SH-SY5Y (cell line): ENCODE results near the gene NUP98.

ENCODE experiments used
- GATA2 ChIP-seq: IDR thresholded peaks from 2 replicates; pipeline ENCODE4 v1.6.1; 2011; ENCODE audit warnings: mild to moderate bottlenecking, low read depth, low read length
- GATA3 ChIP-seq: IDR thresholded peaks from 2 replicates; pipeline ENCODE4 v1.6.1; 2011; ENCODE audit warnings: low read depth, mild to moderate bottlenecking, low read length, moderate library complexity

The NUP98 gene

DNA sequence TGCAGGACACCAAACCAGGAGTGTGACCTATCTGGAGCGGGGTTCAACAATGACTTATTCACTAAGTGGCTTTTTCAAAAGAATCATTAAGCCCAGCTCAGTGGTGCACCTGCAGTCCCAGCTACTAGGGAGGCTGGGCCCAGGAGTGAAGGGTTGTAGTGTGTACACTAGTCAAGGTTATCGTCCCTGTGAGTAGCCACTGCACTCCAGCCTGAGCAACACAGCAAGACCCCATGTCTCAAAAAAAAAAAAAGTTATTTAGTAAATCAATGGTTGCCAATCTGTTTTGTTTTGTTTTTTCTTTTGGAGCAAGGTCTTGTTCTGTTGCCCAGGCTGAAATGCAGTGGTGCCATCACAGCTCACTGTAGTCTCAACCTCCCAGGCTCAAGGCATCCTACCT, 35.5 kb upstream of the NUP98 start:
- TF ChIP-seq GATA2 = no peak

DNA sequence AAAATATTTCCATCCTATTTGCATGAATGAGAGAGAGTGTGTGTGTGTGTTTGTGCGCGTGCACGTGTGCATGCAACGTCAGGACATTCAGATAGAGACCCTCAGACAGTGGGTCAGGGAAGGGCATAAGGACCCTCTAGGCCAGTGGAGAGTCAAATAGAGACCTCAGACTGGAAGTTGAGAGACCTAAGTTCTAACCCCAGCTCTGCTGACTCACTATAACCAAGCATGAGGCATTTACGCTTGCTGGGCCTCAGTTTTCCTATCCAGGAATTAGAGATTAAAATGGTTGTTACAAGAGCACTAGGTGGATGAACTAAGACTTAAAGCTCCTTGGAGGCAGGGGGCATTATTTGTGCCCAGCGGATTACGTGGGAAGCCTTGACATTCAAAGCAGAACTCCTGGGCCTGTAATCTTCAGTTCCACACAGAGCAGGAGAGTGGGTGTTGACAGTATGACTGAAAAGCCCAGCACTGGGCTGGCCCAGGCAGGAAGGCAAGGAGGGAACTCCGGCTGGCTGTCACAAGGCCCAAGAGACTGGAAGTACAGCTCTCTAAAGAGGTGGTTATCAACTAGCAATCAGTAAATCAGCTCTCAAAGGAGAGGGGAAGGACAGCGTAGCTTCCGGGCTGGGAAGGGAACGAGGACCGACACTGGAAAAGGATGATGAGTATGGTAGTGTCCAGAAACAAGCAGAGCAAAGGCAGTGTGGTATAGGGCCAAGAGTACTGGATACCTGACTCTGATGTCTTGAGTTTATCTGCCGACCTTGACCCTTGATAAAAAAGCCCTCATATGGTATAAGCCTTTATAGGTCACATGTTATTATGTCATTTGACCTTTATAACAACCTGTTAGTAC, 34.3 kb upstream of the NUP98 start:
- TF ChIP-seq GATA2 (no peak), GATA3 (no peak)

DNA sequence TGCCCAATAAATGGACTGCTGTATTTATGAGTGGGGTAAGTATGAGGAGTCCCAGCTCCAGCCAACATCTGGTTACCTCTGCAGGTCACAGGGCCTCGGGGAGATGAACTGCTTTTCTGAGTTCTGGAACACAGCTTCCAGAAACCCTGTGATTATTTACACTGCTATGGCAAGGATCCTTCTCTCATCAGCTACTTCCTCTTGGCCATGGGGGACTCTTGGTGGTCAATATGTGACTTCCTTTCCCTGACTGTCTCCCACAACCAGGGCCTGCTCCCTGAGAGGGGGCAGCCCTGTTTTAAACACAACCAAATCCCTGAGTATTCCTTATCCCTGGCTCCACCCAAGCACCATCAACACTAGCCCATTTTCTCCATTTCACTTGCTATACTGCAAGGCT, 33.4 kb upstream of the NUP98 start:
- TF ChIP-seq GATA3 (no peak), GATA2 (no peak)

GRCh38 chr11:3830088-3830487, 32.7 kb upstream of the NUP98 start:
- TF ChIP-seq GATA3 = no peak
- no peak for TF ChIP-seq GATA2

GRCh38 chr11:3827434-3828186, 30.3 kb upstream of the NUP98 start:
- no peak for TF ChIP-seq GATA2
- no peak for TF ChIP-seq GATA3

GRCh38 chr11:3826721-3827120, 29.4 kb upstream of the NUP98 start:
- TF ChIP-seq GATA2 (no peak), GATA3 (no peak)

GRCh38 chr11:3825473-3826154, 28.3 kb upstream of the NUP98 start:
- TF ChIP-seq GATA2 (no peak), GATA3 (no peak)

DNA sequence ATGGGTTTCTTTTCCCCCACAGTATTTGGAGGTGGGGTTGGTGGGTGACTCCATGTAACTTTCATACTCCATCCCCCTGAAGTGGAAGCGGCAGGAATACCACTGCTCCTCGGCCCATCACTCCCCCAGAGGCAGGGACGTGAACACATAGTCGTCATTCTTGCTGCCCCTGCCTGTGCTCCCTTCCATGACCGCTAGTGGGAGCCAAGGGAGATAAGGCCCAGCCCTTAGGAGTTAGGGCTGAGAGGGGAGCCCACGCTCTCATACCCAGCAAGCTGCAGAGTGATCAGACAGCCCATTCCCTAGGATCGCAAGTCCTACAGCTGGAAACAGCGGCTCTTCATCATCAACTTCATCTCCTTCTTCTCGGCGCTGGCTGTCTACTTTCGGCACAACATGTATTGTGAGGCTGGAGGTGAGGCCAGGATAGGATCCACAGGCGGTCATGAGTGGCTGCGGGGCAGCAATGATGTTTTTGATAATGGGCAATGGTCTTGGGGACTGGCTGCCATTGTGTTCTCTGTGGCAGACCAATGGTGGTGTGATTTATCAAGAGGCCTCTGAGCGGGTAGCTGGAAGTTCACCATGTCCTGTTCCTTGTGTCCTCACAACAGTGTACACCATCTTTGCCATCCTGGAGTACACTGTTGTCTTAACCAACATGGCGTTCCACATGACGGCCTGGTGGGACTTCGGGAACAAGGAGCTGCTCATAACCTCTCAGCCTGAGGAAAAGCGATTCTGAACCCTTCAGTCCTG, 27.5 kb upstream of the NUP98 start:
- TF ChIP-seq GATA2 = no peak
- TF ChIP-seq GATA3 = no peak

DNA sequence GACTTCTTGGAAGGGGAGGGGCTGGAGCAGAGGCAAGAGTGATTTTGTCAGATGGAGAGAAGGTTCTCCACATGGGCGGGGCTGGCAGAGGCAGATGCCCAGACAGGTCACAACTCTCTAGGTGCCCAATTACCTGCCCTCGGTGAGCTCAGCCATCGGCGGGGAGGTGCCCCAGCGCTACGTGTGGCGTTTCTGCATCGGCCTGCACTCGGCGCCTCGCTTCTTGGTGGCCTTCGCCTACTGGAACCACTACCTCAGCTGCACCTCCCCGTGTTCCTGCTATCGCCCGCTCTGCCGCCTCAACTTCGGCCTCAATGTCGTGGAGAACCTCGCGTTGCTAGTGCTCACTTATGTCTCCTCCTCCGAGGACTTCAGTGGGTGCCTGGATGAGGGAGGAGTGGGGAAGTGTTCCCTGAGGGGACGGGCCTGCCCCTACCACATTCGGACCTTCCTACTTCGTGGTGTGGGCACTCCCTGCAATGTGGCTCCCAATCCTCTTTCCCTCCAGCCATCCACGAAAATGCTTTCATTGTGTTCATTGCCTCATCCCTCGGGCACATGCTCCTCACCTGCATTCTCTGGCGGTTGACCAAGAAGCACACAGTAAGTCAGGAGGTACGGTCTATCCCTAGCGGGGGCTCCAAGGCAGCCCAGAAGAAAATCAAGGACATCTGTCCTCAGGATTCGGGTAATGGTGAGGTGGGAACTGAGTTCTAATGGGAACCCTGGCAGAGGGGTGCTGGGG, 26.6 kb upstream of the NUP98 start:
- TF ChIP-seq GATA2 (no peak), GATA3 (no peak)

DNA sequence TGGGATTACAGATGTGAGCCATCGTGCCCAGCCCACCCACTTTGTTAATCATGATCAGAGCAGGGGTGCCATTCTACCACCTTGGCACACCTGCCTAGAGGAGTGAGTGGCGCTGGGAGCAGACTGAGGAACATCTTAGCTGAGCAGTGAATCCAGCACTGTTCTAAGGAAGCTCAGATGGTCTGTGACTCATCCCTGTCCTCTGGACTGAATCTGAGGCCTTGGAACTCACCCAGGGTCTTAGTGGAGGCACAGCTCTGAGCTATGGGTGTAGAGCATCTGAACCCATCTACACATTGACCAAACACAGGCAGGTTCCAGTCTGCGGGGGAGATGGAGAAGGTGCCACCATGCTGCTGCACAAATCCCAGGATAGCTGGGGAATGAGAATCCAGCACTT, 25.9 kb upstream of the NUP98 start:
- no peak for TF ChIP-seq GATA2
- no peak for TF ChIP-seq GATA3

DNA sequence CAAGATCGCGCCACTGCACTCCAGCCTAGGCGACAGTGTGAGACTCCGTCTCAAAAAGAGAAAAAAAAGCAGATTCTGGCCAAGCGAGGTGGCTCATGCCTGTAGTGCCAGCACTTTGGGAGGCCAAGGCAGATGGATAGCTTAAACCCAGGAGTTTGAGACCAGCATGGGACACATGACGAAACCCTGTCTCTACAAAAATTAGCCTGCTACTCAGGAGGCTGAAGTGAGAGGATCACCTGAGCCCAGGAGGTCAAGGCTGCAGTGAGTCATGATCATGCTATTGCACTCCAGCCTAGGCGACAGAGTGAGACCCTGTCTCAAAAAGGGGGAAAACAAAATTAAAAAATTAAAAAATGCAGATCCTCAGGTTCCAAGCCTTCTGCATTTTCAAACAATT, 25.0 kb upstream of the NUP98 start:
- no peak for TF ChIP-seq GATA3
- TF ChIP-seq GATA2 = no peak

- TF ChIP-seq GATA3 = no peak
- TF ChIP-seq GATA2 = no peak
These were observed 23.6 kb upstream of the NUP98 start for GRCh38 chr11:3820971-3821370.

DNA sequence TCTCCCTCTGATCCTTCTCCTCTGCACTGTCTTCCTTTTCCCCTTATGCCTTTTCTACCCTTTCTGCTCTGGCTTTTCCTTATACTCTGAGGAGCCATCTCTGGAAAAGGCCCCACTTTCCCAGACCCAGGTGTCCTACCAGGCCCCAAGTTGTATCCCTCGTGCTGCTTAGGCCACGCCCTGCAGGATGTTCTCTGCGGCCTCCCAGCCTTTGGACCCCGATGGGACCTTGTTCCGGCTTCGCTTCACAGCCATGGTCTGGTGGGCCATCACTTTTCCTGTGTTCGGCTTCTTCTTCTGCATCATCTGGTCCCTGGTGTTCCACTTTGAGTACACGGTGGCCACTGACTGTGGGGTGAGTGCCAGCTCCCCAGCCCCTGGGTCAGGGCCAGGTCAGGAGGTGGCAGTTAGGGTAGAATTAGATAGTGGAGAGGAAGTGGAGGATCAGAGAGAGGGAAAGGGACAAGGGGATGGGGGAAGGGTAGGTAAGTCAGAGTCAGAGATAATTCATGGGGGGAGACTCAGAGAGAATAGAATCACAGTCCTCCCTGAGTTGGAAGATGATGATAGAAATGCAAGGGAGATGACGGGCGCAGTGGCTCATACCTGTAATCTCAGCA, 19.9 kb upstream of the NUP98 start:
- no peak for TF ChIP-seq GATA2
- TF ChIP-seq GATA3 = no peak
